Measurements from ENCODE around the gene NOP10. TPM values are rescaled to one million over a fixed set of nuclear protein-coding genes. Genes with fewer than 3 reads are reported as not detected.

Gene NOP10
- total and polyA plus RNA-seq, 4 donors, result 95.6 to 284 (median 136) TPM

GRCh38 chr15:34331809-34332208 lies 11.1 kb downstream of the NOP10 start:
- Histone ChIP-seq H3K9me3 (ENCODE audit: control insufficient read depth, low read length) (no peaks in the 10 kb centered on the region), H3K4me3 (ENCODE audit: low read length in 2 of 2) (no peak overlapping the region), H3K27ac (ENCODE audit: low read depth in 1 of 2, low read length in 2 of 2) (no peak overlapping the region), H3K4me1 (ENCODE audit: control insufficient read depth in 1 of 2, insufficient read depth in 2 of 2, low read length in 2 of 2) (no peaks in the 10 kb centered on the region), H3K36me3 (ENCODE audit: control insufficient read depth in 1 of 2, insufficient read depth in 2 of 2, low read length in 1 of 2) (no peaks in the 10 kb centered on the region), H3K27me3 (ENCODE audit: control insufficient read depth in 1 of 2, insufficient read depth in 2 of 2, low read length in 1 of 2) (no peaks in the 10 kb centered on the region)
- no peak for DNase-seq
- intact Hi-C loops (cut with DNase I), result no loop called here
- no peak for ATAC-seq (ENCODE audit: low FRiP score)
- WGBS, 2 donors, result 74 to 75% methylated on average over 2 of the region's 2 CpGs

- intact Hi-C loops (cut with DNase I), result no loop called here
- whole genome bisulfite sequencing, 2 donors, result 95 to 97% methylated on average over 5 of the region's 5 CpGs
- peaks cover 0 to 3% of the 10 kb centered on the region in 2 donors for H3K4me1 ChIP-seq (ENCODE audit: control insufficient read depth in 1 of 2, insufficient read depth in 2 of 2, low read length in 2 of 2)
Observed at GRCh38 chr15:34330279-34330678, 12.7 kb downstream of the NOP10 start.

GRCh38 chr15:34329006-34329405 lies 13.9 kb downstream of the NOP10 start:
- intact Hi-C loops (cut with DNase I), result no loop called here
- no peaks in the 10 kb centered on the region for H3K27me3 ChIP-seq (ENCODE audit: control insufficient read depth in 1 of 2, insufficient read depth in 2 of 2, low read length in 1 of 2)
- no peak overlapping the region for H3K4me3 ChIP-seq (ENCODE audit: low read length in 2 of 2)
- 74 to 75% methylated on average over 2 of the region's 2 CpGs for WGBS, 2 donors
- H3K27ac ChIP-seq (ENCODE audit: low read depth in 1 of 2, low read length in 2 of 2), result peak overlapping the region in 1 of 2 donors; percentile 57
- H3K9me3 ChIP-seq (ENCODE audit: control insufficient read depth, low read length), result no peaks in the 10 kb centered on the region
- H3K4me1 ChIP-seq (ENCODE audit: control insufficient read depth in 1 of 2, insufficient read depth in 2 of 2, low read length in 2 of 2), result peaks cover 0 to 3% of the 10 kb centered on the region in 2 donors
- H3K36me3 ChIP-seq (ENCODE audit: control insufficient read depth in 1 of 2, insufficient read depth in 2 of 2, low read length in 1 of 2), result no peaks in the 10 kb centered on the region
- DNase-seq, result no peak
- no peak for ATAC-seq (ENCODE audit: low FRiP score)

More at GRCh38 chr15:34330279-34330678, 12.7 kb downstream of the NOP10 start:
- DNase-seq (no peak), ATAC-seq (ENCODE audit: low FRiP score) (no peak)
- no peak overlapping the region for H3K4me3 ChIP-seq (ENCODE audit: low read length in 2 of 2)
- no peak overlapping the region for H3K27ac ChIP-seq (ENCODE audit: low read depth in 1 of 2, low read length in 2 of 2)
- H3K27me3 ChIP-seq (ENCODE audit: control insufficient read depth in 1 of 2, insufficient read depth in 2 of 2, low read length in 1 of 2), result no peaks in the 10 kb centered on the region
- H3K36me3 ChIP-seq (ENCODE audit: control insufficient read depth in 1 of 2, insufficient read depth in 2 of 2, low read length in 1 of 2), result no peaks in the 10 kb centered on the region
- no peaks in the 10 kb centered on the region for H3K9me3 ChIP-seq (ENCODE audit: control insufficient read depth, low read length)

GRCh38 chr15:34327906-34328305 lies 15.0 kb downstream of the NOP10 start:
- DNase-seq, result no peak
- no peaks in the 10 kb centered on the region for H3K36me3 ChIP-seq (ENCODE audit: control insufficient read depth in 1 of 2, insufficient read depth in 2 of 2, low read length in 1 of 2)
- H3K4me1 ChIP-seq (ENCODE audit: control insufficient read depth in 1 of 2, insufficient read depth in 2 of 2, low read length in 2 of 2), result peaks cover 0 to 3% of the 10 kb centered on the region in 2 donors
- no peaks in the 10 kb centered on the region for H3K27me3 ChIP-seq (ENCODE audit: control insufficient read depth in 1 of 2, insufficient read depth in 2 of 2, low read length in 1 of 2)
- H3K27ac ChIP-seq (ENCODE audit: low read depth in 1 of 2, low read length in 2 of 2), result no peak overlapping the region
- WGBS, 2 donors, result 40 to 52% methylated on average over 4 of the region's 4 CpGs
- no peak overlapping the region for H3K4me3 ChIP-seq (ENCODE audit: low read length in 2 of 2)
- intact Hi-C loops (cut with DNase I), result no loop called here
- no peaks in the 10 kb centered on the region for H3K9me3 ChIP-seq (ENCODE audit: control insufficient read depth, low read length)
- ATAC-seq (ENCODE audit: low FRiP score), result no peak

GRCh38 chr15:34325368-34325767 lies 17.6 kb downstream of the NOP10 start:
- no peak for DNase-seq
- Histone ChIP-seq H3K4me1 (ENCODE audit: control insufficient read depth in 1 of 2, insufficient read depth in 2 of 2, low read length in 2 of 2) (peaks cover 0 to 3% of the 10 kb centered on the region in 2 donors), H3K36me3 (ENCODE audit: control insufficient read depth in 1 of 2, insufficient read depth in 2 of 2, low read length in 1 of 2) (no peaks in the 10 kb centered on the region), H3K27ac (ENCODE audit: low read depth in 1 of 2, low read length in 2 of 2) (peak overlapping the region in 1 of 2 donors; percentile 57), H3K9me3 (ENCODE audit: control insufficient read depth, low read length) (no peaks in the 10 kb centered on the region), H3K27me3 (ENCODE audit: control insufficient read depth in 1 of 2, insufficient read depth in 2 of 2, low read length in 1 of 2) (no peaks in the 10 kb centered on the region), H3K4me3 (ENCODE audit: low read length in 2 of 2) (no peak overlapping the region)
- intact Hi-C loops (cut with DNase I), result no loop called here
- no peak for ATAC-seq (ENCODE audit: low FRiP score)

GRCh38 chr15:34324933-34325332 lies 18.0 kb downstream of the NOP10 start:
- Histone ChIP-seq H3K4me3 (ENCODE audit: low read length in 2 of 2) (no peak overlapping the region), H3K36me3 (ENCODE audit: control insufficient read depth in 1 of 2, insufficient read depth in 2 of 2, low read length in 1 of 2) (no peaks in the 10 kb centered on the region), H3K27ac (ENCODE audit: low read depth in 1 of 2, low read length in 2 of 2) (no peak overlapping the region), H3K27me3 (ENCODE audit: control insufficient read depth in 1 of 2, insufficient read depth in 2 of 2, low read length in 1 of 2) (no peaks in the 10 kb centered on the region), H3K9me3 (ENCODE audit: control insufficient read depth, low read length) (no peaks in the 10 kb centered on the region), H3K4me1 (ENCODE audit: control insufficient read depth in 1 of 2, insufficient read depth in 2 of 2, low read length in 2 of 2) (peaks cover 0 to 3% of the 10 kb centered on the region in 2 donors)
- ATAC-seq (ENCODE audit: low FRiP score) (no peak), DNase-seq (no peak)
- intact Hi-C loops (cut with DNase I), result no loop called here
- 43 to 53% methylated on average over 1 of the region's 1 CpG for WGBS, 2 donors

- DNase-seq (no peak), ATAC-seq (ENCODE audit: low FRiP score) (no peak)
- WGBS, 2 donors, result 97 to 98% methylated on average over 10 of the region's 10 CpGs
- intact Hi-C loops (cut with DNase I), result no loop called here
- no peak overlapping the region for H3K4me3 ChIP-seq (ENCODE audit: low read length in 2 of 2)
- no peaks in the 10 kb centered on the region for H3K9me3 ChIP-seq (ENCODE audit: control insufficient read depth, low read length)
- H3K27me3 ChIP-seq (ENCODE audit: control insufficient read depth in 1 of 2, insufficient read depth in 2 of 2, low read length in 1 of 2), result no peaks in the 10 kb centered on the region
- H3K36me3 ChIP-seq (ENCODE audit: control insufficient read depth in 1 of 2, insufficient read depth in 2 of 2, low read length in 1 of 2), result no peaks in the 10 kb centered on the region
- H3K27ac ChIP-seq (ENCODE audit: low read depth in 1 of 2, low read length in 2 of 2), result no peak overlapping the region
- peaks cover 0 to 3% of the 10 kb centered on the region in 2 donors for H3K4me1 ChIP-seq (ENCODE audit: control insufficient read depth in 1 of 2, insufficient read depth in 2 of 2, low read length in 2 of 2)
Observed at GRCh38 chr15:34323217-34323616, 19.7 kb downstream of the NOP10 start.

- H3K36me3 ChIP-seq (ENCODE audit: control insufficient read depth in 1 of 2, insufficient read depth in 2 of 2, low read length in 1 of 2), result no peaks in the 10 kb centered on the region
- H3K27ac ChIP-seq (ENCODE audit: low read depth in 1 of 2, low read length in 2 of 2), result peak overlapping the region; percentile 61 to 74
- DNase-seq, result peak in 1 of 2 donors; percentile 65
- no peaks in the 10 kb centered on the region for H3K27me3 ChIP-seq (ENCODE audit: control insufficient read depth in 1 of 2, insufficient read depth in 2 of 2, low read length in 1 of 2)
- ATAC-seq (ENCODE audit: low FRiP score), result peak; percentile 91
- H3K4me3 ChIP-seq (ENCODE audit: low read length in 2 of 2), result peak overlapping the region; percentile 67 to 99
- no peaks in the 10 kb centered on the region for H3K9me3 ChIP-seq (ENCODE audit: control insufficient read depth, low read length)
- WGBS, 2 donors, result 6 to 7% methylated on average over 10 of the region's 10 CpGs
- intact Hi-C loops (cut with DNase I), result no loop called here
- H3K4me1 ChIP-seq (ENCODE audit: control insufficient read depth in 1 of 2, insufficient read depth in 2 of 2, low read length in 2 of 2), result peaks cover 4 to 5% of the 10 kb centered on the region in 2 donors
Observed at GRCh38 chr15:34318277-34319079, 24.5 kb downstream of the NOP10 start.

Measured in aorta (tissue), 5 donors.